Peyer's patch (tissue), 4 donors: ENCODE results near the gene CHMP1A.
"Not testable (repeated sequence)": the region's sequence is repeated elsewhere in the genome, so short reads cannot be mapped to it uniquely, and the experiment has no call there.

Experiments
- CTCF ChIP-seq, 6 experiments: fragments of 450-650 bp in 4 of 6; fragments of 200-600 bp in 2 of 6; sonication (generic) in 1 of 6; IDR thresholded peaks; one replicate each; pipeline ENCODE4 v1.5.1; 2017 to 2019; ENCODE audit warnings: antibody characterized with exemption in 6 of 6, mild to moderate bottlenecking in 3 of 6, moderate library complexity in 1 of 6
- POLR2A ChIP-seq, 2 donors: fragments of 450-650 bp; IDR thresholded peaks; one replicate each; pipeline ENCODE4 v1.5.1; 2017; ENCODE audit warnings: antibody characterized with exemption in 2 of 2, mild to moderate bottlenecking in 2 of 2, moderate library complexity in 2 of 2

- TF ChIP-seq POLR2A, CTCF (IDR thresholded peaks at IDR 0.05): not testable (repeated sequence)
Observed at GRCh38 chr16:89671565-89671964, 14.1 kb upstream of the CHMP1A start.
